Stomach smooth muscle (tissue), 2 donors: Measurements from ENCODE around the gene NR2F1-AS1.
A peak's percentile ranks its signal among the peaks of the same experiment; 100 is the strongest.

Experiments used
- H3K27ac ChIP-seq: one replicate; pipeline ENCODE4 v1.7.0; 2013; ENCODE audit warnings: mild to moderate bottlenecking, low read length, inconsistent platforms
- H3K27me3 ChIP-seq, 2 donors: one replicate each; pipeline ENCODE4 v1.7.0; 2013; ENCODE audit warnings: low read length in 2 of 2; ENCODE audit not compliant: insufficient read depth in 2 of 2, control insufficient read depth in 1 of 2
- H3K36me3 ChIP-seq, 2 donors: one replicate each; pipeline ENCODE4 v1.7.0; 2013; ENCODE audit warnings: low read length in 2 of 2; ENCODE audit not compliant: control insufficient read depth in 2 of 2, insufficient read depth in 2 of 2
- H3K4me1 ChIP-seq: one replicate; pipeline ENCODE4 v1.7.0; 2013; ENCODE audit warnings: low read length; ENCODE audit not compliant: control insufficient read depth, insufficient read depth
- H3K4me3 ChIP-seq, 2 donors: one replicate each; pipeline ENCODE4 v1.7.0; 2013; ENCODE audit warnings: low read length in 2 of 2
- H3K9ac ChIP-seq, 2 donors: one replicate each; pipeline ENCODE4 v1.7.0; 2013; ENCODE audit warnings: low read length in 2 of 2, mild to moderate bottlenecking in 1 of 2
- H3K9me3 ChIP-seq, 2 donors: one replicate each; pipeline ENCODE4 v1.7.0; 2013; ENCODE audit warnings: low read length in 2 of 2; ENCODE audit not compliant: control insufficient read depth in 2 of 2
- donor health status: healthy.
- donor health status: Pancreatic carcinoma.

Gene NR2F1-AS1

DNA sequence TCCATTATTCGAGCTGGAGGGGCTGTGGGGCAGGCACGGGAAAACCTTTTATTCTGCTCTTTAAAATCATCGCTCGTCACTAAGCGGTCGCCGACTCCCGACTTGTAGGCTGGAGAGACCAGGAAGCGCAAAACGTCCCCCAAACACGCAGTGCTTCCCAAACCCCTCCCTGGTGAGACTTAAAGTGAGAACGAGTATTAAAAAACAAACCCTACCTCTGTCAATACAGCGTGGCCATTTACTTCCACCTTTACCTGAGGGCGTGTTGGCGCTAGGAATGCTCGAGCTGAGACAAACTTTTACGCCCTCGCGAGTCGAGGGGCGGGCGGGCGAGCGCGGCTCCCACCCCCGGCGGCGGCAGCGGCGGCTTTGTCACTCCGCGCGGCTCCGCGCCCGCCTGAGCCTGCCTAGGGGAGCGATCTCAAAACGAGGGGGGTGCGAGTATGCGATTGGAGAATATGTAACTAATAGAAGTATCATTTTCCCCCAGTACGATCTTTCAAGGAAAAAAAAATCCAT is at the start of gene NR2F1-AS1:
Gene NR2F1-AS1, minus strand, starts transcription at position 293 of the 519 bp plus-strand sequence.
- Histone ChIP-seq H3K27me3 (peaks cover 0 to 4% of the 10 kb centered on the region in 2 donors), H3K4me1 (peaks cover 24% of the 10 kb centered on the region), H3K9me3 (no peaks in the 10 kb centered on the region)

DNA sequence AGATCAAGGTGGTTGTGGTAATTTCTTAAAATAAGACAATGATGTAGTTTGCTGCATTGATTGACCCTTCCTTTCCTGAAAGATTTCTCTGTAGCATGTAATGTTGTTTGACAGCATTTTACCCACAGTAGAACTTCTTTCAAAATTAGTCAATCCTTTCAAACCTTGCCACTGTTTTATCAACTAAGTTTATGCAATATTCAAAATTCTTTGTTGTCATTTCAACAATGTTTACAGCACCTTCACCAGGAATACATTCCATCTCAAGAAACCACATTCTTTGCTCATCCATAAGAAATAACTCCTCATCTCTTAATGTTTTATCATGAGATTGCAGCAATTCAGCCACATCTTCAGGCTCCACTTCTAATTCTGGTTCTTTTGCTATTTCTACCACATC is 45.8 kb upstream of the NR2F1-AS1 start:
- no peak overlapping the region for H3K4me3 ChIP-seq
- H3K9ac ChIP-seq: no peak overlapping the region
- H3K9me3 ChIP-seq: no peaks in the 10 kb centered on the region
- H3K27me3 ChIP-seq: no peaks in the 10 kb centered on the region
- peaks cover 3% of the 10 kb centered on the region for H3K4me1 ChIP-seq
- H3K36me3 ChIP-seq: no peaks in the 10 kb centered on the region
- H3K27ac ChIP-seq: no peak overlapping the region

More for the DNA sequence above, at the start of gene NR2F1-AS1:
- H3K9ac ChIP-seq: peak within 1 kb of the TSS; percentile 78 to 92
- H3K36me3 ChIP-seq: no peaks in the 10 kb centered on the region
- H3K4me3 ChIP-seq: peak within 1 kb of the TSS; percentile 94 to 99
- peak within 1 kb of the TSS; percentile 94 for H3K27ac ChIP-seq

DNA sequence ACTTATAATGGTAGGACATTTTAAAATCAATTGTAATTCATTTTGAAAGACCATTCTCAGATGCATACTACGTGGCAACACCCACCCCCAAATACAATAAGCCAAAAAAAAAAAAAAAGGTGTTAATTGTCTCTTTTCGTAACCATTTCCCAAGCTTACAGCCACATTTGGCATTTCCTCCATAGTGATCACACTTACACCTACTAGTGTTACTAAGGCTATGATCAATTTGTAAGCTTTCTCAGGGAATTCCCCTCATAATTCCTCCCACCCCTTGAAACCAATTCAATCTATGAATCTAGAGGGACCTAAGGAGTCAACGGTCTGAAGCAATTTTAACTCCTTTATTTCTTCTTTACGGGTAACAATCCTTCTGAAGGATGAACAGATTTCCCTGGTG is 42.1 kb upstream of the NR2F1-AS1 start:
- Histone ChIP-seq H3K4me3 (no peak overlapping the region), H3K9ac (no peak overlapping the region), H3K27ac (no peak overlapping the region), H3K36me3 (no peaks in the 10 kb centered on the region), H3K4me1 (peaks cover 3% of the 10 kb centered on the region), H3K27me3 (no peaks in the 10 kb centered on the region), H3K9me3 (no peaks in the 10 kb centered on the region)

DNA sequence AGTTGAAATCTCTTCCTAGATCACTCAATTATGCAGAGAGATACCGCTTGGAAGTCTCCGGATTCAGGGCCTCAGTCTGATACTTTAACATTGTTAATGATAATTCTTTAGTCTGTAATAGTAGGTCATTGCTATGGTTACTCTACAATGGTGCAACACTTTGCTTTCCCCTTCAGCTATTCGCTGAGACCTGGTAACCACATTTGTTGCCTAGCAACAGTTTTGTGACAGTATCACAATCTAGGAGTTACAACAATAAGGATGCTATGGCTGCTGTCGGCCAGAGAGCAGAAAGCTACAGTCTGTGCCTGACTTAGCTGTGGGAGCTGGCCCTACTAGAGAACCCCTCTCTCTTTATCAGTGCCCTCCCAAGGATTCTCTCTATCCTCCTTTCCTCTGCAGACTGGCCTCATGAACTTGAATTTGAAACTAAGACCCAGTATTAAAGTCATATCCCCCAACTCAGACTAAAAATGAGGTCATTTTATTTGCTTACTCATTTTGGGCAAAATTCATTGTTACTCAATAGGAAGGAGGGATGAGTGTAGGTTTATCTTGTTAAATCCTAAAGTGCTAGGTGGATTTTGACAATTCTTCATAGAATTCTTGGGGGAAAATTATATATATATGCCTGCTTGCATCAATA is 41.3 kb upstream of the NR2F1-AS1 start:
- Histone ChIP-seq H3K9ac (no peak overlapping the region), H3K36me3 (no peaks in the 10 kb centered on the region), H3K27ac (peak overlapping the region; percentile 47), H3K27me3 (no peaks in the 10 kb centered on the region), H3K4me1 (peaks cover 3% of the 10 kb centered on the region), H3K9me3 (no peaks in the 10 kb centered on the region), H3K4me3 (no peak overlapping the region)

DNA sequence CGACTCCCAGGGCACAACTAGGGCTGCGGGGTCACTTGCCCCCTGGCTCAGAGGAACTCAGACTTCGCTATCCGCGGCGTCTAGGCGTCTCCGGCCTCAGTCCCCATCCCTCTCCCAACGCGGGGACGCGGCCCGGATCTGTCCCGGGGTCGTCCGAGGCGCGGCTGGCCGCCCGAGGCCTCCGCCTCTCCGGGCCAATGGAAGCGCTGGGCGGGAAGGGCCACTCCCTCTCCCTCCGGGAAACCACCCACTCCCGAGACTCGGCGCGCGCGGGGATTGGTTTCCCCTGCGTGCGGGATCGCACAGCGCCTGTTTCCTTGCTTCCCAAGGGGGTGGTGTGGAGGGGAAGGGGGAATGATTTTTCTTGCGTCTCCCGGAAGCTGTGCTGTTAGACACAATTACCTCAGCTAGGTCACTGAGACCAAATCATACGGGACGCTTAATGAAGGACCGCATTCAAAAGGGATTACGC is 40.3 kb upstream of the NR2F1-AS1 start:
- no peaks in the 10 kb centered on the region for H3K36me3 ChIP-seq
- H3K9me3 ChIP-seq: no peaks in the 10 kb centered on the region
- H3K4me1 ChIP-seq: peaks cover 3% of the 10 kb centered on the region
- H3K4me3 ChIP-seq: peak overlapping the region; percentile 42 to 79
- H3K27ac ChIP-seq: peak overlapping the region; percentile 47
- no peaks in the 10 kb centered on the region for H3K27me3 ChIP-seq
- H3K9ac ChIP-seq: peak overlapping the region; percentile 22 to 81

DNA sequence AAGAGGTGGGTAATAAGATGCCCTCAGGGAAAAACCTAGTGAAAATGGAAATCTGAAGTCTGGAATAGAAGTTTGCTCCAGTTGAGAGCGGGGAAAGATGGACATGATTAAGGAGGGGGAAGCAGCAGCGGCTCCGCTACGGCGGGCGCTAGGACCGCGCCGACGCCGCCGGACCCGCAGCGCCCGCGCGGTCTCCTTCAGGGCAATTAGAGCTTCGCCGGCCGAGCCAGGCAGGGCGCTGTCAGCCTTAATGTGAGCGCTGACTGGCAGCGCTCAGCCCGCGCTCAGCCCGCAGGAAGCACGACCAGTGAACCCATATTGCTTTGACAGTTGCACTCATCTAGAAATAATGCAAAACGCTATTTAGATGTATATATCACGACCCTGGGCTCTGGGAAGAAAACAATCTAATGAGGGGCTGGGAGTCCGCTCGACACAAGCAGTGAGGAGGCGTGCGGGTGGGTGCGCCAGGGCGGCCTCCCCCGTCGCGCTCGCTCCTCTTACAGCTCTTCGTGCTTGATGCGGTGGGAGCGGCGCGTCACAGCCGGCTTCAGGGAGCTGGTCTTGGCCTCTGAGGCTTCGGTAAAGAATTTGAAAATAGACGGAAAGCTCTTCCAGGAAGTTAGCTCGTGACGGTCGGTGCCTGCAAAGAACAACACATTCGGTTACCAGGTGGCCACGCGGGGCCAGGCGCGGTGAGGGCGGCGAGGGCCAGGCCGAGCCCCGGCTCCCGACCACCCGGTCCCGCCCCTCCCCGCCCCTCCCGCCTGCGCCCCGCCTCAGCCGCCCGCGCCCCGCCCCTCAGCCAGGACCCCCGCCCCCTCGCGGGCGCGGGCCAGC is 39.7 kb upstream of the NR2F1-AS1 start:
- peaks cover 3% of the 10 kb centered on the region for H3K4me1 ChIP-seq
- H3K9me3 ChIP-seq: no peaks in the 10 kb centered on the region
- H3K36me3 ChIP-seq: no peaks in the 10 kb centered on the region
- H3K9ac ChIP-seq: peak overlapping the region; percentile 52 to 81
- H3K27ac ChIP-seq: peak overlapping the region; percentile 67
- no peaks in the 10 kb centered on the region for H3K27me3 ChIP-seq
- H3K4me3 ChIP-seq: peak overlapping the region; percentile 79 to 95

DNA sequence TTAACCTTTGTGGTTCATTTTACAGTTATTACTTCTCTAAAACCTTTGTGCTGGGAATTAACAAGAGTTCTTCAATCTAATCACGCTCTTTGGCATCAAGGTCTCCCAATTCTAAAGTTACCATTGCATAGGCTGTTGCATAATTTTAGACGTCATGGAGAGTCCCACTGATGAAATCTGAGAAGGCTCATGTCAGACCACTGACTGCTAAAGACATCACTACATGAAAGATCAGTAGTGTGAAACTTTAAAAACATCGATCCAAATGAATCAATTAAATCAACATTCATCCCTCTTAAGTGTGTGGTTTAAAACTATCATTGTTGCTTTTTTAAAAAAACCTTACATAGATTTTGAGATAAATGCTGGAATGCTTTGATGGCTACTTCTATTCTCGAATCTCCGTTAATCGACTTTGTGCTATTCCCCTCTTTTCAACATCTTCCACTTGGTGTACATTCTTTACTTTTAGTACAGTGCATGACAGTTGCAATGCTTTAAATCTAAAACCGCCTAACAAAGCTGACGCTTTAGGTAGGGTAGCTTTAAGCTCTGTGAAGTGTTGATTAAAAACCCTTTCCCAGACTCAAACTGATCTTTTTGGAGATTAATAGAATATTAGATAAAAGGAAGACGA is 35.6 kb upstream of the NR2F1-AS1 start:
- no peak overlapping the region for H3K9ac ChIP-seq

DNA sequence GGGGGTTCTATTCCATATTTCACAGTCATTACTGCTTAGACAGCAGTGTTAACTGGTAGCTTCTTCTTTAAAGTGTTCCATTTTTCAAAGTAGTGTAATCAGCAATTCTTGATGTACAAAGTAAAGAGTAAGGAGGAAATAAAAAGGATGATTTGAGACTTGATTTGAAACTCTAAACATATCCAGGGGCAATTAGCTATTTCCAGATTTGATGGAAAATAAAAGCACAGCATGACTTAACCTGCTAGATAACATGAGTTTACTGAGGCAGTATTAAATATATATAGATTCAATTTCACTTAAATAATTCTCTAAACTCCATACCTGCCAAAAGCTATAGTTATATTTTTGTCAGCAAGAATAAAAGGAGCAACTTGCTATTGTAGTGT is 31.8 kb upstream of the NR2F1-AS1 start:
- Histone ChIP-seq H3K9ac (no peak overlapping the region), H3K9me3 (no peaks in the 10 kb centered on the region), H3K4me1 (peaks cover 7% of the 10 kb centered on the region), H3K36me3 (no peaks in the 10 kb centered on the region), H3K27me3 (peaks cover 30 to 59% of the 10 kb centered on the region in 2 donors), H3K4me3 (no peak overlapping the region), H3K27ac (no peak overlapping the region)

More for the DNA sequence above, 35.6 kb upstream of the NR2F1-AS1 start:
- Histone ChIP-seq H3K36me3 (no peaks in the 10 kb centered on the region), H3K27ac (no peak overlapping the region), H3K27me3 (peaks cover 10 to 20% of the 10 kb centered on the region in 2 donors), H3K9me3 (no peaks in the 10 kb centered on the region), H3K4me1 (peaks cover 7% of the 10 kb centered on the region), H3K4me3 (no peak overlapping the region)

DNA sequence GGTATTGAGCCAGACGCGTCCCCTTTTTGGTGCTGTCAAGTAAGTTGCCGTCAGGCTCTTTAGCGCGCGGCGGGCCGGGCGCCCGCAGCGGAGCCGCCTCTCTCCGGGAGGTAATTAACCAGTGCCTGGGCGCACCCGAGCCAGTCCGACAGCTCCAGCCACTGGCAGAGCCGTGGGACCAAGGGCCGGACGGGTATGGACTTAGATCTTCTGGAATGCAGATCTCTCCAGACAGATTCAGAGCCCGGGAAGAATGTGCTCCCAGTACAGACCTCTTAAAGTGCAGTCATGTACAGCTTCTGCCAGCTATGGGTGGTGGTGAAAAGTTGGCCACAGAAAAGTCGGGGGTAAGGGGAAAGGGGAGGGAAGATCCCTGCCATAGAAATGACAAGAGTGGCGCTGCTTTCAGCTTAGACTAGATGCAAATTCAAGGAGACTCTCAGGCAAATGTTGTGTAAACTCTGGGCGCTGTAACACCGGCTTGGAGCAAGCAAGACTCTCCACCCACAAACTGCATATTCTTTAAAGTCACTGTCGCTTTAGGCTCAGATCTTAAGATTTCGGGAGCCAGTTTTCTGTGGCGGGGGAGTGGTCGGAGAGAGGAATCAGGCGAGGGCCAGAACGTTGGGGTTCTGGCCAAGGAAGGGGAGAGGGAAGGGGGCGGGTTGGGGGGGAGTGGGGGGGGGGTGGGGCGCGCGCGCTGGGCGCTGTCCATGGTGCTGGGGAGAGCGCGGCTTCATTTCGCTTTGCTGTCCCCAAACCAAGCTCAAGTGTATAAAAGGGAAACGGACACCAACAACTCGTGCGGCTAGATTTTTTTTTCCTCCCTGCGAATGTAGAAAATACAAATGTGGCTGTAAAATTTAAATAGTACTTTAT is 31.2 kb upstream of the NR2F1-AS1 start:
- Histone ChIP-seq H3K36me3 (no peaks in the 10 kb centered on the region), H3K4me3 (peak overlapping the region in 1 of 2 donors; percentile 50), H3K27ac (no peak overlapping the region), H3K9me3 (no peaks in the 10 kb centered on the region), H3K9ac (no peak overlapping the region), H3K4me1 (peaks cover 7% of the 10 kb centered on the region), H3K27me3 (peaks cover 36 to 65% of the 10 kb centered on the region in 2 donors)
